SK-N-SH (cell line): ENCODE data around the gene SMIM1.

Experiments
- JUND ChIP-seq: IDR thresholded peaks from 2 replicates; pipeline ENCODE4 v1.4.0; 2012
- NFIC ChIP-seq: IDR thresholded peaks from 2 replicates; pipeline ENCODE4 v1.4.0; 2012; ENCODE audit warnings: borderline replicate concordance
- POLR2AphosphoS5 ChIP-seq: IDR thresholded peaks from 2 replicates; pipeline ENCODE4 v1.6.1; 2012; ENCODE audit warnings: low read depth, low read length
- RXRA ChIP-seq: IDR thresholded peaks from 2 replicates; pipeline ENCODE4 v1.4.0; 2012; ENCODE audit warnings: low read depth, mild to moderate bottlenecking, borderline replicate concordance
- YY1 ChIP-seq: IDR thresholded peaks from 2 replicates; pipeline ENCODE4 v1.4.0; 2012; ENCODE audit warnings: low read depth, mild to moderate bottlenecking
- TF ChIP-seq, protein P1 (sequence below): fragments of 200-600 bp; sonication (generic); IDR thresholded peaks from 2 replicates; pipeline ENCODE4 v1.6.1; 2017; ENCODE audit warnings: antibody characterized with exemption, mild to moderate bottlenecking, moderate library complexity

DNA sequence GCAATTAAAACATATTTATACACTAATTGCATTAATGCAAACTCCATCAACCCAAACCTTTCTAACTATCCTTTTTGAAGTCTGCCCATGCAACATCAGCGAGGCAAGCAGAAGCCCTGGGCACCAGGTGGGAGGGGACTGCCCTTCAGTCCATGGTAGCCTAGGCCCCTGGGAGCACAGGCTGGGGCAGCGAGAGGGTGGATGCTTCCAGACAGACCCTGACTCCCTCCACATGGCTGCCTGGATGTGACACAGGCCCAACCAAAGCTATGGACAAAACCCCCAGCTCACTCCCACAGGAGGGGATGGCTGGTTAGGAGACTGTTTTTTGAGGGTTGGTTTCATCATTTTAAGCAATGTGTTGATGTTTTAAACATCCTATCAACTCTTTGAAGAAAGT is 41.5 kb downstream of the SMIM1 start:
- no peak for TF ChIP-seq JUND
- TF ChIP-seq NFIC = no peak
- TF ChIP-seq, protein P1, sequence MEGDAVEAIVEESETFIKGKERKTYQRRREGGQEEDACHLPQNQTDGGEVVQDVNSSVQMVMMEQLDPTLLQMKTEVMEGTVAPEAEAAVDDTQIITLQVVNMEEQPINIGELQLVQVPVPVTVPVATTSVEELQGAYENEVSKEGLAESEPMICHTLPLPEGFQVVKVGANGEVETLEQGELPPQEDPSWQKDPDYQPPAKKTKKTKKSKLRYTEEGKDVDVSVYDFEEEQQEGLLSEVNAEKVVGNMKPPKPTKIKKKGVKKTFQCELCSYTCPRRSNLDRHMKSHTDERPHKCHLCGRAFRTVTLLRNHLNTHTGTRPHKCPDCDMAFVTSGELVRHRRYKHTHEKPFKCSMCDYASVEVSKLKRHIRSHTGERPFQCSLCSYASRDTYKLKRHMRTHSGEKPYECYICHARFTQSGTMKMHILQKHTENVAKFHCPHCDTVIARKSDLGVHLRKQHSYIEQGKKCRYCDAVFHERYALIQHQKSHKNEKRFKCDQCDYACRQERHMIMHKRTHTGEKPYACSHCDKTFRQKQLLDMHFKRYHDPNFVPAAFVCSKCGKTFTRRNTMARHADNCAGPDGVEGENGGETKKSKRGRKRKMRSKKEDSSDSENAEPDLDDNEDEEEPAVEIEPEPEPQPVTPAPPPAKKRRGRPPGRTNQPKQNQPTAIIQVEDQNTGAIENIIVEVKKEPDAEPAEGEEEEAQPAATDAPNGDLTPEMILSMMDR = no peak
- TF ChIP-seq YY1 = no peak
- TF ChIP-seq RXRA = no peak
- TF ChIP-seq POLR2AphosphoS5 = no peak
